GM21390 (cell line): ENCODE data around the gene GNAL.
"Not testable (repeated sequence)": the region's sequence is repeated elsewhere in the genome, so short reads cannot be mapped to it uniquely, and the experiment has no call there.

Source experiments
- ATAC-seq: cut with Tn5 transposase; IDR thresholded peaks from one replicate; pipeline ENCODE4 v1.9.1; 2021; ENCODE audit not compliant: unreplicated experiment

The GNAL gene

DNA sequence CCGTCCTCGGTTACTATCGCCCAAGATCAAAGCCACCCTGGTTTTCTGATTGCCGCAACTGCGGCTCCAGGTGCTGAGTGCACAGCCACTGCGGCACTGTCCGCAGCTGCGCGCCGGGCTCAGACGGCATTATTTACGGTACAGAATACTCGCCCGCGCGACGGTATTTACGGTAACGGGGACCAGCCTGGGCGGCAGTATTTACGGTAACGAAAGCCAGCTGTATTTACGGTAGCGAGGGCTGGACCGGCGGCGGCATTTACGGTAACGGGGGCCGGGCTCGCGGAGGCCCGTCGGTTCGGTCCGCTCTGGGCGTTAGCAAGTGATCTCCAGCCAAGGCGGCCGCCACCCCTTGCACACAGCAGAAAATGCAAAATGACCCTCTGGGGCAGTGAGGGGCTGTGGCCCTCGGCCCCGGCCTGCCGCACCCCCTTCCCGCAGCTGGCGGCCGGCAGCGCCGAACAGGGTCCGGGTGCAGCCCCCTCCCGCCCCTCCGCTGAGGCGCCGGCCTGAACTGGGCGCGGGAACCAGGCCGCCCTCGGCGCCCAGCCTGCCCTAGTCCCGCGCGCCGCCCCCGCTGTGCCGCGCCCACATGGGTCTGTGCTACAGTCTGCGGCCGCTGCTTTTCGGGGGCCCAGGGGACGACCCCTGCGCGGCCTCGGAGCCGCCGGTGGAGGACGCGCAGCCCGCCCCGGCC lies at the start of gene GNAL:
GNAL (plus strand) TSS at position 293 of the 697 bp plus-strand sequence; CDS start at position 593, 300 bp downstream.
- peak; percentile 74 for ATAC-seq

GRCh38 chr18:11647310-11647709 lies 41.8 kb upstream of the GNAL start:
- not testable (repeated sequence) for ATAC-seq

- not testable (repeated sequence) for ATAC-seq
Observed at GRCh38 chr18:11647804-11648203, 41.3 kb upstream of the GNAL start.

DNA sequence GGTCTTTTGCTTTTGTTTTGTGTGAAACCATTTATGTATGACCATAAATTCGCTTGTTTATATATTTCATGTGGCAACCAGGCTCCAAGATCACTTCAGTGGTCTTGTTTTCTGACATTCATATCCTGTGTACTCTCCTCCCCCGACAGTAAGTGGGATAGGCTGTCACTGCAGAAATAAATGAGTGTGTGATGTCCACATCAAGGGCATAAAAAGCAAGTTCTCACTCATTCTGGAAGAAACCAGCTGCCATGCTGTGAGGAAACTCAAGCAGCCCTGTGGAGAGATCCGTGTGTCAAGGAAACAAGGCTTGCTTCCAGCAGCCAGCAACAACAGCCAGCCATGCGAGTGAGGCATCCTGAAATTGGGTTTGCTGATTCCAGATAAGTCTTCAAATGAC lies 39.2 kb upstream of the GNAL start:
- ATAC-seq = no peak

DNA sequence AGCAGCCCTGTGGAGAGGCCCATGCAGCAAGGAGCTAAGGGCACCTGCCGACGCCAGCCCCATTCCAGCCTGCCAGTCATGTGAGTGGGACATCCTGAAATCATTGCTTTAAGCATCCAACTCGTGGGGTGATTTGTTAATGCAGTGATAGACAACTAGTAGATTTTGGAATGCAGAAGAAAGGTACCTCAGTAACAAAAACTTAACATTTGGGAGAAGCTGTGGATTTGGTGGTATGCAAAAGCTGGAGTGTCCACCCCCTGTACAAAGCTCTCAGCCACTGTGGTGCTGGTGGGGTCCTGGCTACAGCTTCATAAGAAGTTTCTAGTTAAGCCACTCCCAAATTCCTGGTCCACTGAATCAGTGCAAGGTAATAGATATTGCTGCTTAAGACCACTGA lies 37.2 kb upstream of the GNAL start:
- ATAC-seq = no peak

DNA sequence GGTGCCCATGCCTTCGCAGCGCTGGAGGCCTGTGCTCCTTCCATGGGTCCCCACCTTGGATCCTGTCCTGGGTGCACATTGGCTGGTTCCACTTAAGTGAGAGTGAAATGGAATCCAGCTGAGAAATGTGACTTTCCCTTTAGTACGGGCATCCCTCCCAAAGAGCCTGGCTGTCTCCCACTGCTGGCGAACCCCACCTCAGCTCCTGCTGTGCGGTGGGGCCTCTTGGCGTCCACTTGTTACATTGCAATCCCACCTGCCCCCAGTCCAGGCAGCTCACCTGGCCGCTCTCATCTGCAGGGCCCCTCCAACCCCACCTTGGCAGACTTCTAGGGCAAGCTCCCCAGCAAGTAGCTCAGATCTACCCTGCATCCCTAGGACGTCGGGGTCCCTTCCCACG lies 35.5 kb upstream of the GNAL start:
- no peak for ATAC-seq

DNA sequence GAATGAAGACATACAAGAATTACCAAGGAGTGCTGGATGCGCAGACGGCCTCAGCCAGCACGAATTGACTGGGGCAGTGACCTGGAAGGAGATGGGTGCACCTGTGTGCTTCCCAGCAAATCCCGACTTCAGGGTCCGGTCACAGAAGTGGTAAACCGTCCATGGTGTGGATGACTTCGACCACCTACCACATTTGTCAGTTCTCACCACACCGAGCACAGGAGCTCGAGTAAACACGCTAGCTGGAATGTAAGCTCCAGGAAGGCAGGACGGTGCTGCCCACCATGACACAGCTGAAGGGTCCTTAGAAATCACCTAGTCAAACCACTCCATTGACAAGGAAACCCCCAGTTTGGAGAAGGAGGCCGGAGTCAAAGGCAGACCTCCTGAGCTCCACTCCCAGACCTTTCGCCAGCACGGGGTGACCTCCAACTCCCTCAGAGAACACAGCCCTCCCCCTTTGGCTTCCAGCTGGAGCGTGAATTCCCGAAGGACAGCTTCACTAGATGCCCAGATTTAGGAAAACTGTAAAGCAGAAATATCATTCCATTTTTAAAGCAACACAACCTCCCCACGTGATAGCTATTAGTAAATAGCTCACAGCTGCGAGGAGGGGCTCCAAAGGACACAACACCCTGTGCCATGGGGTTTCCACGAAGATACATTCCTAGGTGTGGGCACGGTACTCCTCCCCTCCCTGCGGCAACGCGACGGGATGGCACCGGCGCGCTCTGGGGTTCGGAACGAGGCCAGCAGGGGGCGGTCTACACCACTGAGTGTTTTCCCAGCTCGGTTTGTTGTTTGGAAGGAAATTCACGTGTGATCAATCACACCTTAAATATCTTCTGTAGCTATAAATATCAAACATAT lies 34.1 kb upstream of the GNAL start:
- ATAC-seq = no peak

GRCh38 chr18:11655606-11655932 lies 33.5 kb upstream of the GNAL start:
- no peak for ATAC-seq

DNA sequence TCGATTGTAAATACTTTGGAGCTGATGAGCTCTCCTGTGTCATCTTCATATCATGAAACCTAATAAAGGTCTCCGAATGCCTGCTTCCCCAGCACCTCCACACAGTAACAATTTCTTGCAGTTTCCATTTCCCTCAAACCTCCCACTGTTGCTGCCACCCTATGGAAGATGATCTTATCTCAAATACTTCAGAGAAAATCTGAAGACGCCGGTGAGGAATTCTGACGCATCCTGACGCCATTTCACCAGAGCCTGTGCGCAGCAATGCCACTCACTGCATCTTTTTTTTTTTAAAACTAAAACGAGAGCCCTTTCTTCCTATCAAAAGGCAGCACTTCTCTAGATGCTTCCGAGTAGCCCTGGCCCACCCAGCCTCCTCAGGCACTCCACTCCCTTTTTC lies 31.9 kb upstream of the GNAL start:
- no peak for ATAC-seq

- no peak for ATAC-seq
Observed at GRCh38 chr18:11657554-11657953, 31.5 kb upstream of the GNAL start.

GRCh38 chr18:11658019-11658418 lies 31.0 kb upstream of the GNAL start:
- ATAC-seq = no peak

GRCh38 chr18:11658989-11659388 lies 30.1 kb upstream of the GNAL start:
- ATAC-seq = no peak

DNA sequence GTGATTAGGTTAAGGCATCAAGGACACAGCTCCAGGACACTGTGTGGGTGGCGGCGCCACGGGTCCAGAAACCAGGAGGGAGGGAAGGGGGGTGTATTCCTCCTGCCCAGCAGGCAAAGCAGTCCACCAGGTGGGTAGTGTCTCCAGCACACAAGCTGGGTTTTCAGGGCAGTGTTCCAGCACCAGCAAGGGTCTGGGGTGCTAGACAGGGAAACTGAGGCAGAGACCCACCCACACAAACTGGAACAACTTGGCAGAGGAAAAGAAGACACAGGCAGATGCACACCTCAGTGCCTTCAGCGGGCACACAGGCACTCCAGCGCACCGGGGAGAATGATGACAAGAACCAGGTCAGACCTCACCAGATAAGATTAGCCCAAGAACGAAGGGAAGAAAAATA lies 28.4 kb upstream of the GNAL start:
- no peak for ATAC-seq

DNA sequence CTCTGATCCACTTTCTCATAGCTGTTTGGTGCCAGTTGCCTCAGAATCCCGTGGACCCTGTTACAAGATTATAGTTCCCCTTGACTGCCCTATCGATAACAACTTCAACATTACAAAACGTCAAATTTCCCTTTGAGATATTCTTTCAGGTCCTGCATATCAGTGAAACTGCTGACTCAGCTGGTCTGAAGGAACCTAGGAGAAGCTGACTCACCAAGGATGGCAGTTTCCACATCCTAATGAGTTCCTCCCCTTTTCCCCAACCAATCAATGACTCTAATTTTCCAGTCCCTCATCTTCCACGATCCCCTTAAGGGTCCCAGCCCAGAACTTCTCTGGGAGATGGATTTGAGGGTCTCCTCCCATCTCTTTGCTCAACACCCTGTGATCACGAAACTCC lies 27.6 kb upstream of the GNAL start:
- ATAC-seq = no peak

DNA sequence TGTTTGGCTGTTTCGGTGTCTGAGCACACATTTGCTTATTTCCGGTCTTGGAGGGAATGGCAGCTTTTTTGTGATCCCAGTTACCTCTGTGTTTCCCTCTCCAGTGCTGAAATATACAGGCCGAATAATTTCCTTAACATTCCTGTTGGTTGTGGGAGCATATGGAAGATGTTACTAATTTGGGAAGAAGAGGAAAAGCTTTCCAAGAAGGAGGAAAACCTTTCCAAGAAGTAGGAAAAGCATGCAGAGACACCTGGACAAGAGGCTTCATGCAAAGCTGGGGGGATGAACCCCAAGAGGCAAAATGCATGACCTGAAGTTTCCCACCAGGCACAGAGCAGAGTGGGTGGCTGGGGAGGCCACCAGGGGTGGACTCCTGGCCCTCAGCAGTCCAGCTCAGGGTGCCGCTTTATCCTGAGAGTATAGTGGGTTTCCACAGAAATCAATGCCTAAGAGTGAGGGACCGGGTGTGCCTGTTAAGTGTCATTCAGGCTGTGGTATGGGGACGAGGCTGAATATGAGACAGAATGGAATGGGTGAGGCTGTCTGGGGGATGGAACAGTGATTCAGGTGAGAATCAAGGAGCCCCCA lies 25.5 kb upstream of the GNAL start:
- no peak for ATAC-seq

DNA sequence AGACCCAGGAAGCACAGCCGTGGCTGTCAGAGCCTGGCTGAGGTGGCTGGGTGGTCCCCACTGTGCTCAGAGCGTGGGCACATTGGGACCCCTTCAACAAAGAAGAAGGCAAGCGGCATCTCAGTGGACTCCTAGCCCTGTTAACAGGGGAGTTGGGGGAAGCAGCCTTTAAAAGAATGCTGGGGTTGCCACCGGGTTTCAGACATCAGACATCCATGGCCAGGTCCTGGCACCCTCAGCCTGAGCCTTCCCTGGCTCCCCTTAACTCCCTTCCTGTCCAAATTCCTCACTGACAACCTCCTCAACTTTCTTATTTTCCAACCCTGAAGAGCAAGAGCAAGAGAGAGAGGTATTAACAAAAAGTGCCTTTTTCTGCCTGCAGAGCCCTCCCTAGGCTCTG lies 24.8 kb upstream of the GNAL start:
- ATAC-seq = no peak

- ATAC-seq = no peak
Observed at GRCh38 chr18:11665146-11665545, 23.9 kb upstream of the GNAL start.

GRCh38 chr18:11665587-11665986 lies 23.5 kb upstream of the GNAL start:
- ATAC-seq = no peak

- no peak for ATAC-seq
Observed at GRCh38 chr18:11666176-11666575, 22.9 kb upstream of the GNAL start.

DNA sequence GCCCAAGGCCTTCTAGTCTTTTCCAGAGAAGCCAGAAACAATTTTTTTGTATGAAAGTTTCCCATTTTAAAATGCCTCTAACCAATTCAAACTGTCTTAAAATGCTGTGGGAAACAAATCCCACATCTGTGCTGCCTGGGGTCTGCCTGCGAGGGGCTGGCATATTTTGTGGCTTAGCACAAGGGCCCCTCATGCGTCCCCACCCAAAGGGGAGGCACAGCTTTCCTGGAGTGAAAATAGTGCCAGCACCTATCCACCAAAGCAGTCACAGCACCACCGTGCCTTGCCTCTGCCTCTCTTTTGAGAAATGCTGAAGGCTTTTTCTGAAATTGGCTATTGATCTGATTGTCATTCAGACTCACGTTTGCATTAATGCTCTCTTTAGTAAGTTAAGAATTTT lies 22.2 kb upstream of the GNAL start:
- ATAC-seq = no peak

DNA sequence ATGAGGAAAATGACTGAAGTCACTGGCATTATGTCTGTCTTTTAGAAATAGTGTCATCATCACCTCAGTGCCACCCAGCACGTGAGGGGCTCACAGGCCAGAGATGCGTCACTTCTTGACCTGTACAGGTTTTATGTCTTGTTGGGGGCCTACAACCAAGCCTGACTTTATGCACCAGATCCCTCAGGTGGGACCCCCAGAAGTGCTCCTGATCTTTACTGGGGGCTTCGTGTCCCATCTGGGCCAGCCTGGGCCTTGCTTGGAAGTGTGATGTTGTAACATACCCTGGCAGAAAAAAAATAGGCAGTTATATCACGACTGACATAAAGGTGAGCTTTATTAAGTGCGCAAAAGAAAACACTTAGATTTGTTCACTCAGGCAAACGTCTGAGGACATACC lies 21.5 kb upstream of the GNAL start:
- ATAC-seq = no peak
